Ishikawa (cell line): ENCODE measurements around the gene SLC6A1.

Experiments used
- CEBPB ChIP-seq: IDR thresholded peaks from 2 replicates; pipeline ENCODE4 v1.6.1; 2012
- CREB1 ChIP-seq: IDR thresholded peaks from 2 replicates; pipeline ENCODE4 v1.6.1; 2012; ENCODE audit warnings: low read depth
- EGR1 ChIP-seq: IDR thresholded peaks from 2 replicates; pipeline ENCODE4 v1.6.1; 2012
- EP300 ChIP-seq: IDR thresholded peaks from 2 replicates; pipeline ENCODE4 v1.6.1; 2012; ENCODE audit warnings: borderline replicate concordance
- FOXM1 ChIP-seq: IDR thresholded peaks from 2 replicates; pipeline ENCODE4 v1.6.1; 2012; ENCODE audit warnings: low read depth, borderline replicate concordance
- MAX ChIP-seq: IDR thresholded peaks from 2 replicates; pipeline ENCODE4 v1.6.1; 2012
- NFIC ChIP-seq: IDR thresholded peaks from 2 replicates; pipeline ENCODE4 v1.6.1; 2012
- RAD21 ChIP-seq: IDR thresholded peaks from 2 replicates; pipeline ENCODE4 v1.6.1; 2012; ENCODE audit warnings: low read depth
- REST ChIP-seq: IDR thresholded peaks from 2 replicates; pipeline ENCODE4 v1.6.1; 2012; ENCODE audit warnings: low read depth, mild to moderate bottlenecking
- TAF1 ChIP-seq: IDR thresholded peaks from 2 replicates; pipeline ENCODE4 v1.6.1; 2012; ENCODE audit warnings: low read depth, mild to moderate bottlenecking
- TCF12 ChIP-seq: IDR thresholded peaks from 2 replicates; pipeline ENCODE4 v1.6.1; 2012; ENCODE audit warnings: low read depth
- TEAD4 ChIP-seq: IDR thresholded peaks from 2 replicates; pipeline ENCODE4 v1.6.1; 2012
- USF1 ChIP-seq: IDR thresholded peaks from 2 replicates; pipeline ENCODE4 v1.6.1; 2012
- YY1 ChIP-seq: IDR thresholded peaks from 2 replicates; pipeline ENCODE4 v1.6.1; 2012; ENCODE audit warnings: low read depth
- ZBTB7A ChIP-seq: IDR thresholded peaks from 2 replicates; pipeline ENCODE4 v1.6.1; 2012; ENCODE audit warnings: low read depth

Gene SLC6A1

GRCh38 chr3:11053926-11054503 is 61.5 kb downstream of the SLC6A1 start:
- TF ChIP-seq TAF1 (no peak), RAD21 (no peak)

GRCh38 chr3:11054739-11055438 is 62.3 kb downstream of the SLC6A1 start:
- no peak for TF ChIP-seq REST
- TF ChIP-seq MAX, result no peak
- TF ChIP-seq TAF1, result no peak
- no peak for TF ChIP-seq TCF12
- TF ChIP-seq NFIC, result no peak
- TF ChIP-seq TEAD4, result no peak
- TF ChIP-seq RAD21, result no peak
- TF ChIP-seq ZBTB7A, result no peak
- TF ChIP-seq CEBPB, result no peak
- TF ChIP-seq EP300, result no peak

GRCh38 chr3:11055496-11055895 is 62.9 kb downstream of the SLC6A1 start:
- TF ChIP-seq ZBTB7A, result no peak
- TF ChIP-seq RAD21, result no peak
- no peak for TF ChIP-seq USF1
- no peak for TF ChIP-seq REST
- TF ChIP-seq YY1, result no peak
- TF ChIP-seq TEAD4, result no peak
- no peak for TF ChIP-seq TCF12

- no peak for TF ChIP-seq YY1
- no peak for TF ChIP-seq CREB1
- no peak for TF ChIP-seq RAD21
- TF ChIP-seq EP300, result no peak
- TF ChIP-seq TCF12, result no peak
- TF ChIP-seq FOXM1, result no peak
- TF ChIP-seq USF1, result no peak
- no peak for TF ChIP-seq EGR1
- no peak for TF ChIP-seq TEAD4
Observed at GRCh38 chr3:11056531-11057050, 64.0 kb downstream of the SLC6A1 start.

GRCh38 chr3:11057655-11058054 is 65.1 kb downstream of the SLC6A1 start:
- TF ChIP-seq TAF1 (no peak), TEAD4 (no peak), REST (no peak), TCF12 (no peak), RAD21 (no peak), USF1 (no peak), YY1 (no peak), NFIC (no peak)
